Measurements from ENCODE around the gene PKNOX2. TPM values are rescaled to one million over a fixed set of nuclear protein-coding genes. Genes with fewer than 3 reads are reported as not detected.

The PKNOX2 gene
- total and polyA plus RNA-seq, 9 donors: 11.5 to 27.8 (median 24.5) TPM

GRCh38 chr11:125468852-125469251, 304.3 kb downstream of the PKNOX2 start:
- Histone ChIP-seq H3K36me3 (ENCODE audit: control insufficient read depth, insufficient read depth, low read length) (no peaks in the 10 kb centered on the region), H3K27me3 (ENCODE audit: control insufficient read depth, insufficient read depth, low read length) (peaks cover 2% of the 10 kb centered on the region), H3K4me1 (ENCODE audit: control insufficient read depth, insufficient read depth, low read length) (no peaks in the 10 kb centered on the region), H3K4me3 (ENCODE audit: low read length) (no peak overlapping the region), H3K9me3 (replicated peaks; ENCODE audit: control insufficient read depth, low read depth, low read length) (no peaks in the 10 kb centered on the region), H3K27ac (ENCODE audit: low read length) (no peak overlapping the region)
- no peak for DNase-seq
- WGBS (ENCODE audit: insufficient coverage): 100% methylated on average over 2 of the region's 2 CpGs

GRCh38 chr11:125470355-125470754, 305.8 kb downstream of the PKNOX2 start:
- no peaks in the 10 kb centered on the region for H3K9me3 ChIP-seq (replicated peaks; ENCODE audit: control insufficient read depth, low read depth, low read length)
- H3K27ac ChIP-seq (ENCODE audit: low read length): no peak overlapping the region
- no peak overlapping the region for H3K4me3 ChIP-seq (ENCODE audit: low read length)
- peaks cover 2% of the 10 kb centered on the region for H3K27me3 ChIP-seq (ENCODE audit: control insufficient read depth, insufficient read depth, low read length)
- DNase-seq: no peak
- no peaks in the 10 kb centered on the region for H3K36me3 ChIP-seq (ENCODE audit: control insufficient read depth, insufficient read depth, low read length)
- WGBS (ENCODE audit: insufficient coverage): 54% methylated on average over 2 of the region's 2 CpGs
- H3K4me1 ChIP-seq (ENCODE audit: control insufficient read depth, insufficient read depth, low read length): no peaks in the 10 kb centered on the region

DNA sequence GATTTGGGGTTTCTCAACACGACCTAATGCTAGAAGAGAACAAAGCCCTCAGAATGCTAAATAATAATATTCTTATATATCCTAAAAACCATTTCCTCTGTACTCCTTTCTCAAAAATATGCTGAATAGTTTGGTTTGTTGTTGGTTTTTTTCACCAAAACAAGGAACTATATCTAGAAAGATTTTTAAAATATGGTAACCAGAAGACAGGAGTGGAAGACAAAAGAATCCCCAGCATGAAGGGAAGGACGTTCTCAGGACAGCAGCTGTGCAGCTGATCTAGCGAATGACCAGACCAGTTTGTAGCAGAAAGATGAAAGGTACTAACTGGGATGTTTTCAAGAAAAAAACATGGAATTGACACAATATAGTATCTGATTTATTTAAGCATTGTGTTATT, 312.2 kb downstream of the PKNOX2 start:
- 50% methylated on average over 2 of the region's 3 CpGs for WGBS (ENCODE audit: insufficient coverage)
- no peaks in the 10 kb centered on the region for H3K9me3 ChIP-seq (replicated peaks; ENCODE audit: control insufficient read depth, low read depth, low read length)
- no peak overlapping the region for H3K4me3 ChIP-seq (ENCODE audit: low read length)

DNA sequence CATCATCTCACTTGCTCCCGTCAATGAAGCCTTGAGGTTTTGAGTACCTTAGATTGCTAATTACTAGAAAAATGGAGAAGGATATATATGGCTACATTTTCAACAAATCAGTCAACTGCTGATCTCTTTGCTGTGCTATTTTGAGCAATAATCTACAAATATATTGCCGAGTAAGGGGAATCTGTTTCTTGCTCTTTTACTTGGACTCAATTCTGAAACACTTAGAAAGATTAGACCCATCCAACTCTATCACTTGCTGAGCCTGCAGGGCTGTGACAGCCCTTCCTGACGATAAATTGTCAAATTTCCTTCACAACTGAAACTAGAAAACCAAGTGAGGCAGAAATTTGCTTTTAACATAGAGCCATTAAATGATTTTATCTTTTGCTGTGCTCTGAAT, 314.6 kb downstream of the PKNOX2 start:
- no peak overlapping the region for H3K27ac ChIP-seq (ENCODE audit: low read length)
- H3K4me3 ChIP-seq (ENCODE audit: low read length): no peak overlapping the region
- no peaks in the 10 kb centered on the region for H3K9me3 ChIP-seq (replicated peaks; ENCODE audit: control insufficient read depth, low read depth, low read length)
- no peak for DNase-seq
- no CpG with 5 or more reads among the region's 3 CpGs for WGBS (ENCODE audit: insufficient coverage)
- no peaks in the 10 kb centered on the region for H3K36me3 ChIP-seq (ENCODE audit: control insufficient read depth, insufficient read depth, low read length)
- H3K27me3 ChIP-seq (ENCODE audit: control insufficient read depth, insufficient read depth, low read length): no peaks in the 10 kb centered on the region
- no peaks in the 10 kb centered on the region for H3K4me1 ChIP-seq (ENCODE audit: control insufficient read depth, insufficient read depth, low read length)

More for the DNA sequence above, 312.2 kb downstream of the PKNOX2 start:
- no peak overlapping the region for H3K27ac ChIP-seq (ENCODE audit: low read length)
- no peaks in the 10 kb centered on the region for H3K4me1 ChIP-seq (ENCODE audit: control insufficient read depth, insufficient read depth, low read length)
- H3K27me3 ChIP-seq (ENCODE audit: control insufficient read depth, insufficient read depth, low read length): no peaks in the 10 kb centered on the region
- no peak for DNase-seq
- no peaks in the 10 kb centered on the region for H3K36me3 ChIP-seq (ENCODE audit: control insufficient read depth, insufficient read depth, low read length)

GRCh38 chr11:125481531-125481930, 317.0 kb downstream of the PKNOX2 start:
- 0% methylated on average over 1 of the region's 3 CpGs for WGBS (ENCODE audit: insufficient coverage)
- H3K27ac ChIP-seq (ENCODE audit: low read length): no peak overlapping the region
- H3K4me3 ChIP-seq (ENCODE audit: low read length): no peak overlapping the region
- no peaks in the 10 kb centered on the region for H3K36me3 ChIP-seq (ENCODE audit: control insufficient read depth, insufficient read depth, low read length)
- H3K9me3 ChIP-seq (replicated peaks; ENCODE audit: control insufficient read depth, low read depth, low read length): no peaks in the 10 kb centered on the region
- H3K4me1 ChIP-seq (ENCODE audit: control insufficient read depth, insufficient read depth, low read length): no peaks in the 10 kb centered on the region
- no peak for DNase-seq
- H3K27me3 ChIP-seq (ENCODE audit: control insufficient read depth, insufficient read depth, low read length): no peaks in the 10 kb centered on the region

Other genes with a start within 250 kb of the PKNOX2 start
- not detected for gene HEPN1, start 245.5 kb upstream of the PKNOX2 start, total RNA-seq
- under 1 TPM in 4 of 8 donors, not detected in 4; 0.10 to 0.15 (median 0.12) TPM for gene HEPN1, start 245.5 kb upstream of the PKNOX2 start, polyA plus RNA-seq (ENCODE audit: insufficient read depth in 1 of 8, insufficient read length in 8 of 8, low replicate concordance in 1 of 8)
- gene HEPACAM, start 228.7 kb upstream of the PKNOX2 start, total RNA-seq: under 0.01 TPM
- gene HEPACAM, start 228.7 kb upstream of the PKNOX2 start, polyA plus RNA-seq (ENCODE audit: insufficient read depth in 1 of 8, insufficient read length in 8 of 8, low replicate concordance in 1 of 8): under 1 TPM in 7 of 8 donors, not detected in 1; 0.10 to 0.49 (median 0.19) TPM
- 4.0 TPM for gene CCDC15, start 210.5 kb upstream of the PKNOX2 start, total RNA-seq
- 1 to 10 TPM; 2.3 to 3.6 (median 3.0) TPM for gene CCDC15, start 210.5 kb upstream of the PKNOX2 start, polyA plus RNA-seq (ENCODE audit: insufficient read depth in 1 of 8, insufficient read length in 8 of 8, low replicate concordance in 1 of 8)
- gene SLC37A2, start 101.4 kb upstream of the PKNOX2 start, total RNA-seq: 2.6 TPM
- gene SLC37A2, start 101.4 kb upstream of the PKNOX2 start, polyA plus RNA-seq (ENCODE audit: insufficient read depth in 1 of 8, insufficient read length in 8 of 8, low replicate concordance in 1 of 8): 1 to 10 TPM; 2.4 to 8.4 (median 3.7) TPM
- 26.3 TPM for gene TMEM218, start 53.1 kb upstream of the PKNOX2 start, total RNA-seq
- 10 to 100 TPM; 22.3 to 27.1 (median 26.4) TPM for gene TMEM218, start 53.1 kb upstream of the PKNOX2 start, polyA plus RNA-seq (ENCODE audit: insufficient read depth in 1 of 8, insufficient read length in 8 of 8, low replicate concordance in 1 of 8)